Stomach smooth muscle (tissue), 2 donors: Measurements from ENCODE around the gene NR1H2.
"Not testable (repeated sequence)": the region's sequence is repeated elsewhere in the genome, so short reads cannot be mapped to it uniquely, and the experiment has no call there.

Experiments used
- H3K27ac ChIP-seq: one replicate; pipeline ENCODE4 v1.7.0; 2013; ENCODE audit warnings: mild to moderate bottlenecking, low read length, inconsistent platforms
- H3K27me3 ChIP-seq, 2 donors: one replicate each; pipeline ENCODE4 v1.7.0; 2013; ENCODE audit warnings: low read length in 2 of 2; ENCODE audit not compliant: insufficient read depth in 2 of 2, control insufficient read depth in 1 of 2
- H3K36me3 ChIP-seq, 2 donors: one replicate each; pipeline ENCODE4 v1.7.0; 2013; ENCODE audit warnings: low read length in 2 of 2; ENCODE audit not compliant: control insufficient read depth in 2 of 2, insufficient read depth in 2 of 2
- H3K4me1 ChIP-seq: one replicate; pipeline ENCODE4 v1.7.0; 2013; ENCODE audit warnings: low read length; ENCODE audit not compliant: control insufficient read depth, insufficient read depth
- H3K4me3 ChIP-seq, 2 donors: one replicate each; pipeline ENCODE4 v1.7.0; 2013; ENCODE audit warnings: low read length in 2 of 2
- H3K9ac ChIP-seq, 2 donors: one replicate each; pipeline ENCODE4 v1.7.0; 2013; ENCODE audit warnings: low read length in 2 of 2, mild to moderate bottlenecking in 1 of 2
- H3K9me3 ChIP-seq, 2 donors: one replicate each; pipeline ENCODE4 v1.7.0; 2013; ENCODE audit warnings: low read length in 2 of 2; ENCODE audit not compliant: control insufficient read depth in 2 of 2
- donor health status: healthy.
- donor health status: Pancreatic carcinoma.

NR1H2 gene

DNA sequence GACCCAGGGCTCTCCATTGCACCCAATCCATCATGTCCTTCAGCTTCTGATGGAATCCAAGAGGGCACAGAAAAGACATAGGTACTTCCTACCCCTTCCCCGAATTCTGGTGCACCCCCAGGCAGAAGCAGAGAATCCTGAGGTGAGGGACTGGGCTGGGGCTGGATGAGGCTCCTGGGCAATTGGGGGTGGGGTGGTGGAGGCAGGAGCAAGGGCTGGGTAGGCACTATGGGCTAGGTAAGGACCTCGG, 44.3 kb upstream of the NR1H2 start:
- Histone ChIP-seq H3K4me1 (peaks cover 19% of the 10 kb centered on the region), H3K9me3 (no peaks in the 10 kb centered on the region), H3K27ac (no peak overlapping the region), H3K27me3 (peaks cover 48 to 52% of the 10 kb centered on the region in 2 donors), H3K9ac (no peak overlapping the region), H3K36me3 (no peaks in the 10 kb centered on the region), H3K4me3 (no peak overlapping the region)

DNA sequence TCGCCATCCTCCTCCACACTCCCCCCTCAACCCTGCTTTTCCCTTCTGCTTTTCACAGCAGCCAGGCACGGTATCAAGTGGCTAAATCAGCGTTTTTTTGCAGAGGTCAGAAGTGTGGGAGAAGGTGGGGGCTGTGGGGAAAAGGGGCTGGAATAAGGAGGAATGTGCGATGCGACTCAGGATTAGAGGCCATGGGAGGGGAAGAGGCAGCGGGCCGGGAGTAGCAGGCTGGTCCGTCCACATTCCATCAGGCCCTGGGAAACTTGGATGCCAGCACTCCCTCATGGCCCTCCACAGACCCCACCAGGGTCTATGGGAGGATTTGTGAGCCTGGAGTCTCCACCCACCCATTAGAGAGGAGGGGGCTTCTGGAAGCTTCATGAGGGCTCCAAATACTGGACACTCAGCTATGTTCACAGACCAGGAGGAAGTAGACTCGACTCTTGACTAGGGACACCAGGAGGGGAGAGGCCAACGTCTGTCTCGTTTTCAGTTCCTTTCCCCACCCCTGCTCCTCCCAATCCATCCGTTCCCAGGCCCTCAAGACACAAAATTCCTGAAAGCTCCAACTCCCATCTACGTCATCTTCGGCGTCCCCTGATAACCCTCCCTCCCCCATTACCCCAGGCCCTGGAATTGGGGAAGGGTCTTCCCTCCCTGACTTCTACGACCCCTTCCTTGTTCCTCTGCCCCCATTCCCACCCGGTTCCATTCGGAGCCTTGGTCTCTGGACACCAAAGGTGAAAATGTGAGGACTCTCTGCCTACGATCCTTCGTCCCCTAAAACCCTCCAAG, 43.8 kb upstream of the NR1H2 start:
- no peak overlapping the region for H3K9ac ChIP-seq

DNA sequence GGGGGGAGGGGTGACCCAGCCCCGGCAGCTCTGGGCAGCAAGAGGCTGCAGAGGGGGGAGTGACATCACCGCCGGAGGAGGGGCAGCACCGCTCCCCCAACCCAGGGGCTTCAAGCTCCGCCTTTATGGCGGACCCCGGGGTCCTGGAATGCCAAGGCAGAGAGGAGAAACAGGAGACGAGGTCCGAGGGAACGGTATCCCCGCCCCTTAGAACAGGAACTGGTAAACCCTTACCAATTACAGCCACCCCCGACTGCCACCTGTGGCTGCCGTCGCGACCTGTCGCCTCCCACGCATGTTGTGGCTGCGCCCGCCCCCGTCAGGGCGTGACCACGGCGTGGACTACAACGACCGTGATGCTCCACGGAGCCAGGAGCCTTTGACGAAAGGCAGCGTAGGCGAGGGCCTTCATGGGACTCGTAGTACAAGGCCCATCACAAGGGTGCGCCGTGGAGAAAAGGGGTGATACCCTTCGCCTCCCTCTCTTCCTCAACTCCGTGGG, 43.0 kb upstream of the NR1H2 start:
- H3K27ac ChIP-seq: no peak overlapping the region

More for the DNA sequence above, 43.8 kb upstream of the NR1H2 start:
- H3K27ac ChIP-seq: no peak overlapping the region
- peaks cover 19% of the 10 kb centered on the region for H3K4me1 ChIP-seq
- peaks cover 43 to 50% of the 10 kb centered on the region in 2 donors for H3K27me3 ChIP-seq
- H3K4me3 ChIP-seq: peak overlapping the region in 1 of 2 donors; percentile 71
- no peaks in the 10 kb centered on the region for H3K36me3 ChIP-seq
- H3K9me3 ChIP-seq: no peaks in the 10 kb centered on the region

DNA sequence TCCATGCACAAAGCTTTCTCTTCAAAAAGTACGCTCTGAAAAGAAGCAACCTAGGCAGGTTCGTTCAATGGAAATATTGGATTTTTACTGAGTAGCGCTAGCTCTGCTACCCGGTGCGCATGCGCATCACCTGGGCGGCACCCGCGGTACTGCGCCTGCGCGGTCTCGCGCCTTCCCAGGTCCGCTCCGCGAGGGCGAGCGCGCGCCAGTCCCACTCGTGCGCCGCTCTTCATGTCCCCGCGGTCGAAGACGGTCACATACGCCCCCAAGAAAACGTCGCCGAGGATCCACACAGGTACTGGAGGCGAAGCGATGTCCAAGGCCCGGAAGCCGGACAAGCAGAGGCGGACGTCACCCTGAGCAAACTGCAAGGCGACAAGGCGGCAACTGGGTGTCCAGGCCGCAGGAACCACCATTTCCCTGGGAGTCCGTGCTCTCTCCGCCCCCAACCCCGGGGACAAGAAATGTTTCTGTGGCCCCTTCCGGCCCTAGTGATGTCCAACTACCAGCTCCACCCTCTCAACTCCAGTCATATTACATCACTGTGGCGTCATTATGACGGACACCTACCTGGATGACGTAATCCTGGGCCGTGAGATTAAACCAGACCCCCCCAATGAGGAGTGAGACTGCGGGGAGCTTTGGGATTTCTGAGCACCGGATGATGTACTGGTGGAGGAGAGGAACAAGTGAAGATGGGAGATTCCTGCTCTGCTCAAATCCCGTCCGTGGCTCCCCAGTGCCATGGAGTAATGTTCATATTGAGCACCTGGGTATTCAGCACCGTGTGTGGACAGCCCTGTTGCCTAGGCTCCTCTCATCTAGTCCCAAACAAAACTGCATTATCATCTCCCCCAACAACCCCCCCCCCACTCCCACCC, 42.3 kb upstream of the NR1H2 start:
- peak overlapping the region in 1 of 2 donors; percentile 44 for H3K9ac ChIP-seq
- H3K27ac ChIP-seq: no peak overlapping the region
- H3K4me3 ChIP-seq: peak overlapping the region; percentile 71 to 75
- H3K27me3 ChIP-seq: peaks cover 34 to 45% of the 10 kb centered on the region in 2 donors
- H3K9me3 ChIP-seq: no peaks in the 10 kb centered on the region
- H3K36me3 ChIP-seq: no peaks in the 10 kb centered on the region
- H3K4me1 ChIP-seq: peaks cover 19% of the 10 kb centered on the region

More for the DNA sequence above, 43.0 kb upstream of the NR1H2 start:
- peaks cover 37 to 45% of the 10 kb centered on the region in 2 donors for H3K27me3 ChIP-seq
- peaks cover 19% of the 10 kb centered on the region for H3K4me1 ChIP-seq
- no peaks in the 10 kb centered on the region for H3K36me3 ChIP-seq
- no peaks in the 10 kb centered on the region for H3K9me3 ChIP-seq
- peak overlapping the region; percentile 71 to 75 for H3K4me3 ChIP-seq
- H3K9ac ChIP-seq: peak overlapping the region in 1 of 2 donors; percentile 44

DNA sequence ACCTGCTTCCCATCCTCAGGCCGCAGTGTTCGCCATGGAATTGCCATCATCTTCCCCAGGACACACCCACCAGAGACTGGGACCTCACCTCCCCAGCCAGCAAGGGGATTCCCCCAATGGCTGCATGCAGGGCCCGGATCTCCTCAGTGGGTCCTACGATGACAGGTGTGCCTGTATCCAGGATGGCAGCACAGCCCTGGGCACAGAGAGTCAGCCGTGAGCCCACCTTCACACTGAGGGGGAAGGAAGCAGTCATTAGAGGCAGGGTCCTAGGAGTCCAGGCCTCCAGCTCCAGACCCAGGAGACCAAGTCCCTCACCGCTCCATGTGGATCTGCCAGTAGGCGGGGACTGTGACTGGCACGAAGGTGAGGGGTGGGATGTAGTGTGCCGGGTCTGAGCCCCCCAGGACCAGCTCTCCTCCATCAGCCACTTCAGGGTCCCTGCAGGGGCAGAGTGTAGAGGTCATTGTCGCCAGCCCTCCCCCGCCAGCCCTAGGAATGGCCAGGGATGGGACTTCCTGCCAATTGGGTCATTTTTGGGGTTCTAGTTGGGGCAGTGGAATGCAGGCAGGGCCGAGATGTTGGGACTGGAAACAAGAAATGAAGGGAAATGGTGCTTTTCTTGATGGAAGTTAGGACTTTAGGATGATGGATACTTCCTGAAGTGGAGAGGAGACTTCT, 41.4 kb upstream of the NR1H2 start:
- Histone ChIP-seq H3K4me3 (no peak overlapping the region), H3K9ac (no peak overlapping the region), H3K9me3 (no peaks in the 10 kb centered on the region), H3K27ac (no peak overlapping the region), H3K36me3 (no peaks in the 10 kb centered on the region), H3K4me1 (peaks cover 12% of the 10 kb centered on the region), H3K27me3 (peaks cover 29 to 42% of the 10 kb centered on the region in 2 donors)

DNA sequence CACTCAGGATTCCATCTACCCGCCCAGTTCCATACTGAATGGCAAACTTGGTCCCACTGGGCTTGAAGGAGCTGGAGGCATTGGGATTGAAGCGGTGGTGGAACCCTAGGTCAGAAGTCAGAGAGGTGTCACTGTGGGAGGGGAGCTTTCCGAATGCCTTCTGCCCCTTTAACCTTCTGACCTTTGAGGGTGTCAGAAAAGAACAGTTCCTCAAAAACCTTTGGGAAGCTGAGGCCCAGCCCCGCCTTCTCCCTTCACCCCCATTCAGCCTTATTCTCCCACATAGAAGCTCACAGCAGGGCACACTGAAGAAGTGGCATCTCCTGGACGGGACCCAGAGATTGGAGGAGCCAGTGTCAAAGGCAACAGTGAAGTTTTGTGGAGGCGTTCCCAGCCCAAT, 39.2 kb upstream of the NR1H2 start:
- Histone ChIP-seq H3K4me1 (peaks cover 11% of the 10 kb centered on the region), H3K27me3 (peaks cover 15 to 31% of the 10 kb centered on the region in 2 donors)
- H3K36me3 ChIP-seq, H3K9ac ChIP-seq, H3K4me3 ChIP-seq, H3K27ac ChIP-seq, H3K9me3 ChIP-seq: not testable (repeated sequence)

DNA sequence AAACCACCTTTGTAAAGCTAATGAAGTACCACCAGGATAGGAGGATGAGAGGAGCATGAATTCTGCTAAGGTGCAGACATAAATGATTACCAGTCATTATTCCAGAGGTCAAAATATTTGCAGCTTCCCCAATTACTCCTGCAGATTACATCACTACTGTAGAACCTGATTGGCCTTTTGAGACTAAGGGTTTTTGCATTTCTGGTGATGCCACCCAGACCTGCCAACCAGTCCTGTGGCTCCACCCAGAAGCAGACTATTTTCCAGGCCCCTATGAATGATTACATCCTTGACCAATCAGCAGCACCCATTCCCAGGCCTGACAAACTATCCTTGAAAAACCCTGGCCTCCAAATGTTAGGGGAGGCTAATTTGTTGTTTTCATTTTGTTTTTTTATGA, 35.9 kb upstream of the NR1H2 start:
- Histone ChIP-seq H3K9me3 (peaks cover 0 to 7% of the 10 kb centered on the region in 2 donors), H3K4me3 (no peak overlapping the region), H3K9ac (no peak overlapping the region)

DNA sequence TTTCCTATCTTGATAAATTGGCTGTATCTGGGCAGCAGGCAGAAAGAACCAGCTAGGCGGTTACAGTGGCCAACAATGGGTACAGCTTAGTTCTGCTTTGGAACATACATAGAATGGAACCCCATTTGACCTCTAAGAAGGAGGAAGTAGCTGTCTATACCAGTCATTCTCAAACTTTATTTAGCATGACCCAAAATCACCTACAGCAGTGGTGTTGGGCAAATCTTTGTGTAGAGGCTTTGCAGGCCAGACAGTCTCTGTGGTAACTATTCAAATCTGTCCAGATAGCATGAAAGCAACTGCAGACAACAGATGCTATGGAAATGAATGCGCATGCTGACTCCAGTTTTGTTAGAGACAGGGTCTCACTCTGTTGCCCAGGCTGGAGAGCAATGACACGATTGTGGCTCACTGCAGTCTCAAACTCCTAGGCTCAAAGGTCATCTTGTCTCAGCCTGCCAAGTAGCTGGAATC, 35.1 kb upstream of the NR1H2 start:
- Histone ChIP-seq H3K27me3 (peaks cover 0 to 4% of the 10 kb centered on the region in 2 donors), H3K36me3 (no peaks in the 10 kb centered on the region), H3K4me3 (no peak overlapping the region), H3K9ac (no peak overlapping the region), H3K27ac (no peak overlapping the region), H3K4me1 (no peaks in the 10 kb centered on the region), H3K9me3 (peaks cover 0 to 7% of the 10 kb centered on the region in 2 donors)

More for the DNA sequence above, 35.9 kb upstream of the NR1H2 start:
- H3K4me1 ChIP-seq: no peaks in the 10 kb centered on the region
- H3K27ac ChIP-seq: no peak overlapping the region
- H3K36me3 ChIP-seq: no peaks in the 10 kb centered on the region
- H3K27me3 ChIP-seq: peaks cover 0 to 6% of the 10 kb centered on the region in 2 donors

DNA sequence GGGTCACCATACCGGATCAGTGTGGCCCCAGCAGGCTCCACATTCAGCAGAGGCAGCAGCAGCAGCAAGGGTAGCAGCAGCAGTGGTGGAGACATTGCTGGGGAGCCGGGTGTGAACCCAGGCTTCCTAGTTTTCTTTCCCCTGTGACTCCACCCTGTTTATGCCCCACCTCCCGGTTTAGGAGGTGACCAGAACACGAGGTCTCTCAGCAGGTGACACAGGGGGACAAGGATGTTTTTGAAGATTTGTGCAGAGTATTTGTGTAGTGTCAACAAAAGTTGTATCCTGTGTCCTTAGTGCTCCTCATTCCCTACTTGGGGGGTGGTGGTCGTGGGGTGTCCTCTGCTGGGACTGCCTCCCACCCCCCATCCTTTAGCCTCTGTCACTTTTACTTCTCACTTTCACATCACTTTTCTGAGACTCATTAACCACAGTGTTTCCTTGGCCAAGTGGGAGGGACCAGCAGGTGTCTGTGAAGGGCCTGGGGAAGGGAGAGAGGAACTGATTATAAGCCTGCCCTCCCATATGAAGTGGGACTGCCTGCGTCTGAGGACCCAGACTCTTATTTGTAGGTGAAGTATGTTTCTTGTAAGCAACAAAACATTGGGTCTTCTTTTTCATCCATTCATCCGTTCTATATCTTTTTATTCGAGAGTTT, 31.5 kb upstream of the NR1H2 start:
- no peaks in the 10 kb centered on the region for H3K36me3 ChIP-seq
- H3K4me3 ChIP-seq: no peak overlapping the region
- no peak overlapping the region for H3K27ac ChIP-seq
- H3K4me1 ChIP-seq: no peaks in the 10 kb centered on the region
- H3K9ac ChIP-seq: no peak overlapping the region
- no peaks in the 10 kb centered on the region for H3K27me3 ChIP-seq
- H3K9me3 ChIP-seq: peaks cover 0 to 7% of the 10 kb centered on the region in 2 donors

DNA sequence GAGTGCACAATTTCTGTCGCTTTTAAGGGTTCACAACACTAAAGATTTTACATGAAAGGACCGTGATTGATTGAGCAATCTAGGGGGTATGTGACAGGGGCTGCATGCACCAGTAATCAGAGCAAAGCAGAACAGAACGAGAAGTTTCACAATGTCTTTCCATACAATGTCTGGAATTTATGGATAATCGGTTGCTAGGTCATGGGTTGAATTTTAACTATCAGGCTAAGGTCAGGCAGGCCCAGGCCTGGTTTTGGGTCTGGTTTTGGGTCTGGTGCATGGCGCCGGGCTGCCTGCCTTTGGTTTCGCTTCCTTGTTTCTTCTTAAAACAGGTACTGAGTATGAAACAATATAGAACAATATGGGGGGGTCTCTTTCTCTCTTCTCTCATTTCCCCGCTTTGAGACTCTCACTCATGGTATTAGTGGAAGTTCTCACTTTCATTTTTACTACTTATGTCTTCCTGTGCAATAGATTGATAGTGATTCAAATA, 29.1 kb upstream of the NR1H2 start:
- not testable (repeated sequence) for H3K4me1 ChIP-seq, H3K9ac ChIP-seq, H3K27ac ChIP-seq, H3K27me3 ChIP-seq, H3K9me3 ChIP-seq, H3K4me3 ChIP-seq, H3K36me3 ChIP-seq
